HG03439 (cell line): ENCODE data around the gene PLEKHG4B.
"Not testable (repeated sequence)": the region's sequence is repeated elsewhere in the genome, so short reads cannot be mapped to it uniquely, and the experiment has no call there.

Experiments
- ATAC-seq: cut with Tn5 transposase; IDR thresholded peaks from one replicate; pipeline ENCODE4 v1.9.1; 2021; ENCODE audit warnings: mild to moderate bottlenecking, moderate library complexity; ENCODE audit not compliant: unreplicated experiment

The PLEKHG4B gene

GRCh38 chr5:197892-198489, 106.0 kb downstream of the PLEKHG4B start:
- ATAC-seq: no peak

GRCh38 chr5:198516-199196, 106.7 kb downstream of the PLEKHG4B start:
- ATAC-seq: no peak

GRCh38 chr5:199197-199949, 107.4 kb downstream of the PLEKHG4B start:
- ATAC-seq: no peak

- no peak for ATAC-seq
Observed at GRCh38 chr5:199950-200645, 108.1 kb downstream of the PLEKHG4B start.

GRCh38 chr5:200985-201384, 109.0 kb downstream of the PLEKHG4B start:
- ATAC-seq: no peak

- ATAC-seq: no peak
Observed at GRCh38 chr5:201672-202071, 109.7 kb downstream of the PLEKHG4B start.

- ATAC-seq: no peak
Observed at GRCh38 chr5:203246-203930, 111.4 kb downstream of the PLEKHG4B start.

GRCh38 chr5:204001-204400, 112.0 kb downstream of the PLEKHG4B start:
- no peak for ATAC-seq

- no peak for ATAC-seq
Observed at GRCh38 chr5:204462-204861, 112.5 kb downstream of the PLEKHG4B start.

- no peak for ATAC-seq
Observed at GRCh38 chr5:204966-205670, 113.2 kb downstream of the PLEKHG4B start.

- ATAC-seq: no peak
Observed at GRCh38 chr5:206406-206805, 114.4 kb downstream of the PLEKHG4B start.

GRCh38 chr5:206927-207536, 115.1 kb downstream of the PLEKHG4B start:
- ATAC-seq: no peak

- no peak for ATAC-seq
Observed at GRCh38 chr5:207599-207998, 115.6 kb downstream of the PLEKHG4B start.

- ATAC-seq: no peak
Observed at GRCh38 chr5:208449-209114, 116.6 kb downstream of the PLEKHG4B start.

GRCh38 chr5:213803-214395, 121.9 kb downstream of the PLEKHG4B start:
- no peak for ATAC-seq

GRCh38 chr5:215256-215655, 123.3 kb downstream of the PLEKHG4B start:
- ATAC-seq: not testable (repeated sequence)

- not testable (repeated sequence) for ATAC-seq
Observed at GRCh38 chr5:216076-216475, 124.1 kb downstream of the PLEKHG4B start.

GRCh38 chr5:217494-218456, 125.8 kb downstream of the PLEKHG4B start, which contains the start of the genes CCDC127 and SDHA:
Gene CCDC127 (minus strand): TSS chr5:218153. CDS start chr5:216849, 1,304 bp downstream.
Gene SDHA (plus strand): TSS chr5:218320. CDS start chr5:218356, 36 bp downstream.
- ATAC-seq: peak; percentile 73
